Amniotic epithelial cell (primary cell): ENCODE data around the gene RGS3.

ENCODE experiments used
- DNase-seq: peaks from one replicate; pipeline ENCODE4 v3.0.0-alpha.2; 2010; ENCODE audit warnings: low read depth

The RGS3 gene

GRCh38 chr9:113619491-113620376 is 156.2 kb downstream of the RGS3 start:
- DNase-seq, result no peak

GRCh38 chr9:113620377-113621161 is 157.0 kb downstream of the RGS3 start:
- DNase-seq, result peak; percentile 97

GRCh38 chr9:113621309-113621791 is 157.8 kb downstream of the RGS3 start:
- DNase-seq, result peak; percentile 84

- no peak for DNase-seq
Observed at GRCh38 chr9:113621980-113622379, 158.5 kb downstream of the RGS3 start.

- peak; percentile 89 for DNase-seq
Observed at GRCh38 chr9:113622600-113623400, 159.3 kb downstream of the RGS3 start.

GRCh38 chr9:113623851-113624485 is 160.4 kb downstream of the RGS3 start:
- DNase-seq, result no peak

GRCh38 chr9:113624721-113625120 is 161.2 kb downstream of the RGS3 start:
- peak; percentile 37 for DNase-seq

GRCh38 chr9:113625486-113625885 is 162.0 kb downstream of the RGS3 start:
- DNase-seq, result no peak

- no peak for DNase-seq
Observed at GRCh38 chr9:113626735-113627495, 163.4 kb downstream of the RGS3 start.

GRCh38 chr9:113628621-113629020 is 165.1 kb downstream of the RGS3 start:
- DNase-seq, result no peak

- no peak for DNase-seq
Observed at GRCh38 chr9:113630386-113631136, 167.0 kb downstream of the RGS3 start.

- DNase-seq, result no peak
Observed at GRCh38 chr9:113631137-113631765, 167.7 kb downstream of the RGS3 start.

GRCh38 chr9:113631871-113632665 is 168.5 kb downstream of the RGS3 start:
- peak; percentile 39 for DNase-seq

GRCh38 chr9:113632776-113633590 is 169.5 kb downstream of the RGS3 start:
- peak; percentile 40 for DNase-seq

GRCh38 chr9:113633782-113634595 is 170.5 kb downstream of the RGS3 start:
- DNase-seq, result no peak

GRCh38 chr9:113634596-113635515 is 171.3 kb downstream of the RGS3 start:
- no peak for DNase-seq
